Dendritic cell treated with granulocyte-macrophage colony-stimulating factor and Interleukin-4, amounts not matched to agents 40 ng/mL and 50 ng/mL, for 4 days (primary cell): Measurements from ENCODE around the gene PALS1.

Source experiments
- H3K27ac Mint-ChIP-seq: one replicate; pipeline ENCODE4 v1.8.0; 2022; ENCODE audit warnings: mild to moderate bottlenecking, mixed read lengths
- H3K27me3 Mint-ChIP-seq: one replicate; pipeline ENCODE4 v1.8.0; 2022; ENCODE audit warnings: mild to moderate bottlenecking, mixed read lengths
- H3K36me3 Mint-ChIP-seq: one replicate; pipeline ENCODE4 v1.8.0; 2022; ENCODE audit warnings: low read depth, mixed read lengths
- H3K4me1 Mint-ChIP-seq: one replicate; pipeline ENCODE4 v1.8.0; 2022; ENCODE audit warnings: low read depth, mixed read lengths
- H3K4me3 Mint-ChIP-seq: one replicate; pipeline ENCODE4 v1.8.0; 2022; ENCODE audit warnings: mild to moderate bottlenecking, moderate library complexity, mixed read lengths
- H3K9me3 Mint-ChIP-seq: one replicate; pipeline ENCODE4 v1.8.0; 2022; ENCODE audit warnings: mixed read lengths
- intact Hi-C: fragments of 100-400 bp; cut with micrococcal nuclease; formaldehyde crosslinking; loops from one replicate; pipeline ENCODE4 v1.15.0; 2022

The PALS1 gene

DNA sequence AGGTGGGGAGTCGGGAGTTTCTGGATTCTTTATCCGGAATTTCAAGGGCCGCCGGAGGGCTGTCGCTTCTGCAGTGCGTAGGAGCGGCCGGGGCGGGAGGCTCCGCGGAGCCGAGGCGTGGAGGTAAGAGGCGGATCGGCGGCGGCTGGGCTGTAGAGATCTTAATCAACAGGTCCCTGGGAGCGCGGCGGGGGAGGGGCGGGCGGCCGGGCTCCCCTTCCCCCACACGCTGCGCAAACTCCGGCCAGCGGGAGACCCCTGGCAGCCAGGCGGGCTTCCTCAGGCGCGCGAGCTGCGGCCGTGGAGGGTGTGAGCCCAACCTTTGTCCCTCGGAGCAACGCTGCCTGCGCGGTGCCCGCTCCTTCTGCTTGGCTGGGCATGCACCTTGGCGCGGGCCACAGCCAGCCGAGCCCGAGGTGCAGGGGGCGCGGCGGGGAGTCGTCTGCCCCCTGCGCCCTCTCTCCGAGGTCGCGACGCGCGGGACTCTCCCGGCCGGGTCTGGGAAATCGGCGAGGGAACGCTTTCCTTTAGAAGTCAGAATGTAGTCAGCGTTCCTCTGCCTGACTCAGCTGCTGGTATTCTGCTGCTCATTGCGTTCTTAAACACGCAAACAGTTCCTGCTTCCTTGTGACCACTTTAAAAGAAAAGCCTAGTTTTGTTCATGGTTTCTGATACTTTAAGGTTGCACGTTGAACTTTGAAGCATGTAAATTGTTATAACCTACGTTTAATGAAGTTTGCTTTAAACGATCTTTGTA lies at the start of gene PALS1:
TSS of gene PALS1 (plus strand) at position 25 of the 757 bp plus-strand sequence. CDS start 37,736 bp downstream, outside the sequence.
- no peaks in the 10 kb centered on the region for H3K36me3 Mint-ChIP-seq
- peaks cover 14% of the 10 kb centered on the region for H3K27me3 Mint-ChIP-seq
- intact Hi-C loops, result loop anchor here (2.0 to 5.0 kb wide), 3 partner anchors 36 to 734 kb away; partner anchors contain the start of genes ATP6V1D and GPHN

DNA sequence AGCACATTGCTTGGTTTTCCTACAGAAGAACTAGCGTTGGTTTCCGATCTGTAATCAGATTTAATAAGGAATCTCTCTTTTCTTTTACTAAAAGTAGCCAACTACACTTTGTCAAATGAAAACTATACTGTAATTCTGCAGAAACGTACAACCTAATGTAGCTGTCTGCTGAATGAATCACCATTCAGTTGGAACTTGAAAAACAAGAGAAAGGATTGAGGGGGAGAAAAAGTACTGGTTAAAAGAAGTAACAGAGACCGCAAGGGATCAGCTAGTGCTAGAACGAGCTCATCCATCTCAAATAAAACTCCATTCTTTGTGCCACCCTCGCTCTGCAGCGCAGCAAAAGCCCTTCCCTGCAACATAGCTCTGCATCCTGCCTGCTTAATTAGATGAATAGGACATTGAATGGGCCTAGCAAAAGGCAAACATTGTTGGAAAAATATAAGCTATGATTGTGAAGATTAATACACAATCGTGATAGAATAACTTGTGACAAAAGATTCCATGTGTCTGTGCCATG lies 49.4 kb upstream of the PALS1 start:
- peaks cover 4% of the 10 kb centered on the region for H3K4me1 Mint-ChIP-seq
- no peaks in the 10 kb centered on the region for H3K27me3 Mint-ChIP-seq
- H3K4me3 Mint-ChIP-seq, result no peak overlapping the region
- no peaks in the 10 kb centered on the region for H3K36me3 Mint-ChIP-seq
- no peak overlapping the region for H3K27ac Mint-ChIP-seq
- intact Hi-C loops, result no loop called here
- no peaks in the 10 kb centered on the region for H3K9me3 Mint-ChIP-seq

More for the DNA sequence above, at the start of gene PALS1:
- Mint-ChIP-seq H3K4me1 (peaks cover 24% of the 10 kb centered on the region), H3K4me3 (peak within 1 kb of the TSS; percentile 94), H3K9me3 (no peaks in the 10 kb centered on the region), H3K27ac (peak within 1 kb of the TSS; percentile 95)

DNA sequence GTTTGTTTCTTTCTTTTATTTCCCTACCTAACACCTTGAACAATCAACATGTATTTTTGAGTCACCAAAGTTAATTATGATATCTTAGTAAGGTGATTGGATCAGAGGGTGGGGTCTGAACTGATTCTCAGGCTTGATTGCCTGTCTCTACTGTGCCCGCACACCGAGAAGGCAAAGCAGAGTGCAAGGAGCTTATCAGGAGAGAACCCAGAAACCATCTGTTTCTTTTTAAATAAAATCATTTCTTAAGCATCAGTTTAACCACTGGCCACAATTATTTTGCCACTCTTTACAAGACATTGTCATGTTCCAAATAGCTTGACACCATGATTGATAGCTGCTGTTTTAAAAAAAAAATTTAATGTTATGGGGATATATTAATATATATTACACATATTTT lies 48.9 kb upstream of the PALS1 start:
- peaks cover 4% of the 10 kb centered on the region for H3K4me1 Mint-ChIP-seq
- intact Hi-C loops, result no loop called here

DNA sequence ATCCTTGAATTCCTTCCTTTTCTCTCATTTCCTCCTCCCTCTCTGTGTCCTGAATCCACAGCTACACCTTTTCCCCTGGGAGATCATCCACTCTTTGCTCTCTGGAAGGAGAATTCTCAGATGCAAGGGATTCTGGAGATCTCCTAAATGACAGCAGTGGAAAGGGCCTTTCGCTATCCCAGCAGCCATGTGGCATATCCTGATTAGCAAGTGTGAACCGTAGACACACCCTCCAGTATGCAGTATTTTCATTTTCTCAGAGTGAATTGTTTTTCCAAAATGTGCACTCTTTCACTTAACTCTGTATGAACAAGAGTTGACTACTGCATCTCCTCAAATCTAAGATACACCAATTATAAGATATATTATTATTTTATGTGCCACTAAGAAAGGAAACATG lies 46.0 kb upstream of the PALS1 start:
- intact Hi-C loops, result no loop called here
- Mint-ChIP-seq H3K27ac (no peak overlapping the region), H3K4me3 (no peak overlapping the region), H3K4me1 (no peaks in the 10 kb centered on the region), H3K9me3 (no peaks in the 10 kb centered on the region), H3K27me3 (no peaks in the 10 kb centered on the region), H3K36me3 (no peaks in the 10 kb centered on the region)

More for the DNA sequence above, 48.9 kb upstream of the PALS1 start:
- Mint-ChIP-seq H3K27me3 (no peaks in the 10 kb centered on the region), H3K9me3 (no peaks in the 10 kb centered on the region), H3K36me3 (no peaks in the 10 kb centered on the region), H3K4me3 (no peak overlapping the region), H3K27ac (no peak overlapping the region)

DNA sequence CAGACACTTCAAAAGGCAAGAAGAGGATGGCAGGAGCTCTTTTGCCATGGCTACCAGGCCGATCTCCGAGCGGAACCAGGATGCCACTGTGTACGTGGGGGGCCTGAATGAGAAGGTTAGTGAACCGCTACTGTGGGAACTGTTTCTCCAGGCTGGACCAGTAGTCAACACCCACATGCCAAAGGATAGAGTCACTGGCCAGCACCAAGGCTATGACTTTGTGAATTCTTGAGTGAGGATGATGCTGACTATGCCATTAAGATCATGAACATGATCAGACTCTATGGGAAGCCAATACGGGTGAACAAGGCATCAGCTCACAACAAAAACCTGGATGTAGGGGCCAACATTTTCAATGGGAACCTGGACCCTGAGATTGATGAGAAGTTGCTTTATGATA lies 42.2 kb upstream of the PALS1 start:
- H3K4me1 Mint-ChIP-seq, result no peaks in the 10 kb centered on the region

DNA sequence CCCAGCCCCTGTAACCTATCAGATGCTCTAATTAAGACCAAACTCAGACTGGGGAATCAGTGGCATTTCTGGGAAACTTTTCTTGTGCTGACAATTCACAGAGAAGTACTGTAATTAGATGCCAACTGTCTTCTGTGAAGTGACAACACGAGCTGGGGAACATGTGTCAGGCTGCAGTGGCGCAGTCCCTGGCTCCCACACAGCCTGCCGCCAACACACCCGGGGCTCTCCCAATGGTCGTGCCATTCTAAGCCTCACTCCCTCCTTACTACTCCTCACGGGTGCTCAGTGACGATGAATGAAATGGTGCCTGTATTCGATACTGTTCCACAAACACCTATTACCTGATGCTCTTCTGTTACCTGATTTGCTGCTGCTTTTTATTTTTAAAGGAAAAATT lies 33.4 kb upstream of the PALS1 start:
- no peak overlapping the region for H3K27ac Mint-ChIP-seq
- intact Hi-C loops, result no loop called here

More for the DNA sequence above, 42.2 kb upstream of the PALS1 start:
- no peak overlapping the region for H3K27ac Mint-ChIP-seq
- H3K36me3 Mint-ChIP-seq, result no peaks in the 10 kb centered on the region
- no peak overlapping the region for H3K4me3 Mint-ChIP-seq
- H3K27me3 Mint-ChIP-seq, result peaks cover 2% of the 10 kb centered on the region
- no peaks in the 10 kb centered on the region for H3K9me3 Mint-ChIP-seq
- intact Hi-C loops, result no loop called here

DNA sequence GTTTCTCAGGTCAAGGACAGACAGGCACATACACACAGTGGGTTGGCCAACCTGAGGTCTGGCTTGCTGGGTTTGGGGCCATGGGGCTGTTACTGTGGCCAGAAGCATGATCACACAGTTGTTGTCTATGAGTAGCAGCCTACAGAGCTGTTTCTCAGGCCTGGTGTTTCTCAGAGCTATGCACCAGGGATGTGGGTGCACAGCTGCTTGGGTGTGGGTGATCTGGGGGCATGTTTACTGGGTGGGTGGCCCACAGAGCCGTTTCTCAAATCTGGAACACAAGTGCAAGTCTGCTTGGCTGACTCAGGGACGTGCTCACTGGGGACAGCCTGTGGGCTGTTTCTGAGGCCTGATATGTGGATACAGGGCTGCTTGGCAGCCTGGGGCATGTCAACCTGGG lies 23.1 kb upstream of the PALS1 start:
- intact Hi-C loops, result no loop called here
- Mint-ChIP-seq H3K9me3 (no peaks in the 10 kb centered on the region), H3K27me3 (no peaks in the 10 kb centered on the region), H3K4me3 (no peak overlapping the region), H3K27ac (no peak overlapping the region), H3K36me3 (no peaks in the 10 kb centered on the region), H3K4me1 (no peaks in the 10 kb centered on the region)

More for the DNA sequence above, 33.4 kb upstream of the PALS1 start:
- Mint-ChIP-seq H3K9me3 (no peaks in the 10 kb centered on the region), H3K27me3 (no peaks in the 10 kb centered on the region), H3K4me3 (no peak overlapping the region), H3K4me1 (no peaks in the 10 kb centered on the region), H3K36me3 (no peaks in the 10 kb centered on the region)

DNA sequence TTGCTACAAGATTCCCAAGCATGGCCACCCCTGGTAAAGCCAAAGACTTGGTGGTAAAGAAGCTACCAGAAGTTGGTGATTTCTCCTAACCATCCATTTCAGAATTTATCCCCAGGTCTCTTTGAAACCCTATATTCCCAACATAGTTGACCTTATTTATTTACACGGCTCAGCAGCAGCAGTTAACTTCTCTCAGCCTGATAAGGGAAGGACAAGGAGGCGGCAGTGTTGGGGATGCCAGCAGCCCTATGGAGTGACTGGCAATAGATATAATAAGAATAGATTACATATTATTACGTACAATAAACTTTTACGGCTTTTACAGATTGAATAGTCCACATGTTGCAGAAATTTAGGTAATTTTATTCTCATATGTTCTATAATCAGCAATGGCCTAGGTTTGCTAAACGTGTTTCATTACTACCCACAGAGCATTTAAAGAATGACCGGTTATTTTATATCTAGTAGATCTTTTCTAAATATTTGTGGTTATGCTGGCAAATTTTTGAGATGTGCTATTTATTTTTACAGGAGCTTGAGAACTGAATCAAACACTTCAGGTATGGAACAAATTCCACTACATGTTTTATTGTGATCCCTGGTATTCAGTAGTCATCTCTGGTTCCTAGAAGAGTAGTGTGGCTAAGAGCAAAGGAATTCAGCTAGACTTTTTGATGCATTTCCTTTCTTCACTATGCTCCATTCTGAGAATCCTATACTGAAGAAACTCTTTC lies 19.8 kb upstream of the PALS1 start:
- intact Hi-C loops, result no loop called here
- Mint-ChIP-seq H3K4me1 (no peaks in the 10 kb centered on the region), H3K4me3 (no peak overlapping the region), H3K36me3 (no peaks in the 10 kb centered on the region), H3K9me3 (no peaks in the 10 kb centered on the region), H3K27me3 (no peaks in the 10 kb centered on the region), H3K27ac (no peak overlapping the region)

DNA sequence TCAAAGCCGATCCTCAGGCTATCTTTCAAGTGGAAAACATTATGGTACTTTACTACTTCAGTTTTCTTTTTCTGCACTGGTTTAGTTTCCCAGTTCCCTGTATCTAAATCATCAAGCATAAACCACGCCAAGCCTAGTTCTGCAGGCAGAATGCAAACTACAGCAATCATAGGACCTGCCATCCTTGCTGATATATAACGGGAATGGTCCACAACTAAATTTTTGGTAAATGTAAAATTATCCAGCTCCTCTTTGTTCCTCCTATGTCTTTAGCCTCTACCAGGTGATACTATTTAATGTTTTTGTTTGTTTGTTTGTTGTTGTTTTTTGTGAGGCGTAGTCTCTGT lies 19.3 kb upstream of the PALS1 start:
- Mint-ChIP-seq H3K36me3 (no peaks in the 10 kb centered on the region), H3K9me3 (no peaks in the 10 kb centered on the region), H3K27ac (no peak overlapping the region), H3K4me3 (no peak overlapping the region), H3K4me1 (no peaks in the 10 kb centered on the region), H3K27me3 (no peaks in the 10 kb centered on the region)
- intact Hi-C loops, result no loop called here

DNA sequence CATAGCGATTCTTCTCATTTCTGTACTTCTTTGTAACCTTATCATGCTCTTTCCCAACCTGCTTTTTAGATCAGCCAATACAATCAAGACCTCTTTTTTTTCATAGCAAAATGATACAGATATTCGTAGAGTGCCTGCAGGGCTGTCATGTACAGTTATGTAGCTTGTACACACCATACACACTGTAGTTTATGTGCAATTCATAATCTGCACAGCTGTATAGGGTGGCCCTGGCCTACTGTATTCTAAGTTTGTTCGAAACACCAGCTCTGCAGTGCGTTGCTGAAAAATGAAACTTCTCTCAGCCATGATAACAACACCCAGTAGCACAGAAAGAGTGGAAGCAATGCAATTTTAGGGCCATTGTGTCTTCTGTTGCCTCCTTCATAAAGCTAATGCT lies 15.7 kb upstream of the PALS1 start:
- Mint-ChIP-seq H3K4me1 (no peaks in the 10 kb centered on the region), H3K27me3 (no peaks in the 10 kb centered on the region), H3K4me3 (no peak overlapping the region), H3K36me3 (no peaks in the 10 kb centered on the region), H3K9me3 (no peaks in the 10 kb centered on the region), H3K27ac (no peak overlapping the region)
- intact Hi-C loops, result no loop called here

DNA sequence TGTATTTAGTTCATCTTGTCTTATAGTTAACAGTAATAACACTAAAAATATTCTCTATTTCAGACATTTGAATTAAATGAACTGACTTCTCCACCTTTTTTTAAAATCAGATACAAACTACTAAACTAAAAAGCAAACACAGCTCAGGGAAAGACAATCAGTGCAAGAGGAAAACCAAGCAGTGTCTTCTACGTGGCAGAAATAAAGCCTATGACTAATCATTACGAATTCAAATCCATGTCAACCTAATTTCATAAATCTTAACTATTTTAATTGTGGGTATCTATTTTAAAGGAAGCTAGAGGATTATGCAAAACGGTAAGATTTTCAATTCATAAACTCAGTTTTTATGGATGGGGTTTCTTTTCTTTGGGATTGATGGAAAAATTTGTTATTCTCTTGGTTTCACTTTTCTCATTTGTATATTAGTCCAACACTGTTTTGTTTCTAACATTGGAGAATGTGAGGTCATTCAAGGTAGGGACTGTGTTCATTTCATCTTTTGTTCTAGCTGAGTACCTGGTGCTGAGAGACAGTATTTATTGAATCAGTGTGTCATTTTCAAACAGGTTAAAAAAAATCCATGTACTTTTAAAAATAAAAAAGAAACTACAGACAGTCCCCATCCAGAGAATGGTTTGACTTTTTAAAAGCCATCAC lies 12.8 kb upstream of the PALS1 start:
- no peak overlapping the region for H3K27ac Mint-ChIP-seq
- H3K27me3 Mint-ChIP-seq, result no peaks in the 10 kb centered on the region
- intact Hi-C loops, result no loop called here
- H3K9me3 Mint-ChIP-seq, result no peaks in the 10 kb centered on the region
- no peak overlapping the region for H3K4me3 Mint-ChIP-seq
- H3K4me1 Mint-ChIP-seq, result no peaks in the 10 kb centered on the region
- no peaks in the 10 kb centered on the region for H3K36me3 Mint-ChIP-seq

DNA sequence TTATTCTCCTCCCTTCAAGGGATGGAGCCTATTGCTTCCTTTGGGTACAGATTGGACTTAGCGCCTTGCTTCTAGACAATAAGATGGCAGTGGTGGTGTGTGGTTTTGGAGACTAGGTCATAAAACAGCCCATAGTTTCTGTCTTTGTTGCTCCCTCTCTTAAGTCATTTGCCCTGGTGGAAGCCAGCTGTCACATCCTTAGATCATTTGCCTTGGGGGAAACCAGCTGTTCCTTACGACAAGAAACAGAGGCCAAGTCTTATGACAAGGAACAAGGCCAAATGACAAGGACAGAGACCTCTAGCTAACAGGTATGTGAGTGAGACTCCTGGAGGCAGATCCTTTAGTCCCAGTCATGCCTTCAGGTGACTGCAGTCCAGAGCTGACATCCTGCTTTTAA lies 9.2 kb upstream of the PALS1 start:
- Mint-ChIP-seq H3K27me3 (no peaks in the 10 kb centered on the region), H3K4me3 (no peak overlapping the region), H3K36me3 (no peaks in the 10 kb centered on the region), H3K4me1 (no peaks in the 10 kb centered on the region), H3K27ac (no peak overlapping the region), H3K9me3 (no peaks in the 10 kb centered on the region)
- intact Hi-C loops, result no loop called here

DNA sequence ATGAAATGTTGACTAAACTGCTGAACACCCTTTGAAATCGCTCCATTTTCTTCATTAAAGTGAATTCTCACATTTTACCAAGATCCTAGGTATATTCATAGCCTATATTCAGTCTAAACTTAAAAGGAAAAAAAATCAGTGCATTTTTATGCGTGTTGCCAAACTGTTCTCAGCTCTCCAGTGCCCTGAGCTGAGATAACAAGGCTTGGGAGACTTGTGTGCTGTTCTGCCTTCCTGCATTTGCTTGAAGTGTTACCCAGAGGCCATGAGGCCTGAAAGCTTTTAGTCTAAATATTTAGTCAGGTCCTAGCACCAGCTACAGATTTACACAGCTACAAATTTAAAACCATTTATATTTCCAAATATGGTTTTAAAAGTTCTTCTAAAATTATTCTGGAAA lies 8.6 kb upstream of the PALS1 start:
- Mint-ChIP-seq H3K36me3 (no peaks in the 10 kb centered on the region), H3K4me3 (no peak overlapping the region), H3K4me1 (no peaks in the 10 kb centered on the region), H3K27me3 (no peaks in the 10 kb centered on the region), H3K27ac (no peak overlapping the region), H3K9me3 (no peaks in the 10 kb centered on the region)
- intact Hi-C loops, result no loop called here

DNA sequence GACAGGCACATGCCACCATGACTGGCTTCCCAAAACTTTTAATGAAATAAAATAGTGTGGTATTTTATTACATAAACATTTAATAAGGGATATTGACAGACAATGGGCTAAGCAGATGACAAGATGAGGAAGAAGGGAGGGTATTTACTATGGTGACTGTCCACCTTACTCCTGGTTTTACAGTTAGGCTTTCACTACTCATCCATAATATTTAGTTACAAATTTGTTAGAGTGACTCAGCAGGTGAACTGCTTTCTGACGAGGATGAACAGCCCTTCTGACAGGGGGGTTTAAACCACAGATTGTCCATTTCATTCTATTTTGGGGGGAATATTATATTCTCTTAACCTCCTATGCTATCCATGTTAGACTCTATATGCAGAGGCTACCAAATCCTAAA lies 3.6 kb upstream of the PALS1 start:
- Mint-ChIP-seq H3K9me3 (no peaks in the 10 kb centered on the region), H3K4me1 (peaks cover 17% of the 10 kb centered on the region), H3K27me3 (peaks cover 14% of the 10 kb centered on the region), H3K36me3 (no peaks in the 10 kb centered on the region), H3K4me3 (no peak overlapping the region), H3K27ac (no peak overlapping the region)
- intact Hi-C loops, result no loop called here
